Left lung (tissue), 10 donors: Measurements from ENCODE around the gene ITGA8. TPM values are rescaled to one million over a fixed set of nuclear protein-coding genes. Genes with fewer than 3 reads are reported as not detected.

Source experiments
- ATAC-seq: fragments of 200-7000 bp; cut with Tn5 transposase; one replicate; pipeline ENCODE4 v1.9.1; 2020; ENCODE audit warnings: moderate library complexity
- DNase-seq, 4 donors: peaks; one replicate each; pipeline ENCODE4 v3.0.0-alpha.2; 2013 to 2020
- H3K27ac ChIP-seq, 2 donors: fragments of 200-600 bp; sonication (generic) in 1 of 2; one replicate each; pipeline versions ENCODE4 v1.5.0 to v1.8.0; 2020 to 2021
- H3K27me3 ChIP-seq, 2 donors: fragments of 200-600 bp; sonication (generic) in 1 of 2; one replicate each; pipeline versions ENCODE4 v1.5.0 to v1.8.0; 2020 to 2021
- H3K36me3 ChIP-seq, 2 donors: fragments of 200-600 bp; sonication (generic) in 1 of 2; one replicate each; pipeline versions ENCODE4 v1.5.0 to v1.8.0; 2020 to 2021
- H3K4me1 ChIP-seq, 2 donors: fragments of 200-600 bp; one replicate each; pipeline ENCODE4 v1.8.0; 2021
- H3K4me3 ChIP-seq, 2 donors: fragments of 200-600 bp; sonication (generic) in 1 of 2; one replicate each; pipeline versions ENCODE4 v1.5.0 to v1.8.0; 2020 to 2021; ENCODE audit warnings: mild to moderate bottlenecking in 1 of 2
- H3K9me3 ChIP-seq, 2 donors: fragments of 200-600 bp; sonication (generic) in 1 of 2; one replicate each; pipeline versions ENCODE4 v1.5.0 to v1.8.0; 2020 to 2021
- intact Hi-C, 2 donors: fragments of 100-400 bp; cut with DNase I; formaldehyde crosslinking; loops; one replicate each; pipeline versions ENCODE4 v1.11.2 to v1.14.2; 2022
- polyA plus RNA-seq, 6 donors: library from polyadenylated mRNA; unstranded; fragments of 120-200 nt; gene quantifications; one replicate each; pipeline ENCODE4 v1.2.1, GENCODE V29; 2013; ENCODE audit not compliant: insufficient read length in 6 of 6
- total RNA-seq, 2 donors: library from RNA; stranded (reverse); fragmentation: NEBNext Ultra II Directional; extraction: Animal tissue kit (Norgen Biotek cat#: 25700); gene quantifications; one replicate each; pipeline ENCODE4 v1.2.1, GENCODE V29; 2021
- TF ChIP-seq, protein P1 (sequence below), 2 donors: fragments of 200-600 bp; sonication (generic) in 1 of 2; IDR thresholded peaks; one replicate each; pipeline versions ENCODE4 v1.5.0 to v1.8.0; 2021; ENCODE audit warnings: antibody characterized with exemption in 2 of 2
- donor health status: DM: no; HTN: yes; CAD: no.
- donor health status: DM: no; HTN: no; CAD: no.

Gene ITGA8
- total and polyA plus RNA-seq, 8 donors = 23.7 to 83.3 (median 67.3) TPM

DNA sequence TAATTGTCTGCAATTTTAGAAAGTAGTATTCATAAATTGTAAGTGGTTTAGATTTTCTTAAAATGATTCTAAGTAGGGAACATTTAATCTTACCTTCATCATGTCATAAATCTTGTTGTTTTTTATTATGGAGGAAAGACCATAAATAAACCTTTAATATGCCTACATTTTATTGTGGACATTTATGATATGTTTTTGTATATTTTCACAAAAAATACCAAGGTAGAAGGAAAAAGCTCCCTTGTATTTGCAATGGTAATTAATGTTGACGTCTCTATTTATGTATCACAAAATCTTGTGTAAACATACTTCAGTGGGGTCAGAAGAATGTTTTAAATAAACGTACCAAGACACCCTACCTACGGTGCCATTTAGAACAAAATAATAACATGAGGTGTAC is 193.0 kb downstream of the ITGA8 start:
- H3K27me3 ChIP-seq = no peaks in the 10 kb centered on the region
- H3K9me3 ChIP-seq = no peaks in the 10 kb centered on the region
- intact Hi-C loops = no loop called here

DNA sequence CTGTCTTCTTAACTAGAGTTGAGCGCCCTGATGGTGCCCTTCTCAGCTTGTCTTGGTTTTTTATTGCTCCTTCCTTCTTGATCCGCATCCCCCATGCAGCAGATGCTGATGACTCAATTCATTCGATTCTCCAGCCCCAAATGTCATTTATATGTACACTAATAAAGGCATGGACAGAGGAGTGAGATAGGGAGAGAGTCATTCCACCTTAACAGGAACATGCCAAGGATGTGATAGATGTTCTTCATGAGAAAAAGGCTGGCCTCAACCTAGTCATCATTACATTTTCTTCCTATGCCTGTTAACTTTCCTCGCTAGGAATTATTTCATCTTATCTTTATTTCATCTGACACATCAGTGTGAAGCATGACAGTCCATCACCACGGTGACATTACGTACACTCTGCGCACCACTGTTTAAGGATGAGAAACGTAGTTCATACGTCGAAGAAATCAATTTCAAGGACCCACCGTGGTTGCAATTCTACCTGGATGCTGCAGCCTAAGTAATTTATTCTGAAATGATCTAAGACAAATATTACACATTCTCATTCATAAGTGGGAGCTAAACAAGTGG is 198.3 kb downstream of the ITGA8 start:
- H3K36me3 ChIP-seq = no peaks in the 10 kb centered on the region
- no peak overlapping the region for H3K27ac ChIP-seq
- ATAC-seq = no peak
- TF ChIP-seq, protein P1, sequence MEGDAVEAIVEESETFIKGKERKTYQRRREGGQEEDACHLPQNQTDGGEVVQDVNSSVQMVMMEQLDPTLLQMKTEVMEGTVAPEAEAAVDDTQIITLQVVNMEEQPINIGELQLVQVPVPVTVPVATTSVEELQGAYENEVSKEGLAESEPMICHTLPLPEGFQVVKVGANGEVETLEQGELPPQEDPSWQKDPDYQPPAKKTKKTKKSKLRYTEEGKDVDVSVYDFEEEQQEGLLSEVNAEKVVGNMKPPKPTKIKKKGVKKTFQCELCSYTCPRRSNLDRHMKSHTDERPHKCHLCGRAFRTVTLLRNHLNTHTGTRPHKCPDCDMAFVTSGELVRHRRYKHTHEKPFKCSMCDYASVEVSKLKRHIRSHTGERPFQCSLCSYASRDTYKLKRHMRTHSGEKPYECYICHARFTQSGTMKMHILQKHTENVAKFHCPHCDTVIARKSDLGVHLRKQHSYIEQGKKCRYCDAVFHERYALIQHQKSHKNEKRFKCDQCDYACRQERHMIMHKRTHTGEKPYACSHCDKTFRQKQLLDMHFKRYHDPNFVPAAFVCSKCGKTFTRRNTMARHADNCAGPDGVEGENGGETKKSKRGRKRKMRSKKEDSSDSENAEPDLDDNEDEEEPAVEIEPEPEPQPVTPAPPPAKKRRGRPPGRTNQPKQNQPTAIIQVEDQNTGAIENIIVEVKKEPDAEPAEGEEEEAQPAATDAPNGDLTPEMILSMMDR (IDR thresholded peaks at IDR 0.05) = no peak
- no peaks in the 10 kb centered on the region for H3K4me1 ChIP-seq
- no peaks in the 10 kb centered on the region for H3K9me3 ChIP-seq
- no peak overlapping the region for H3K4me3 ChIP-seq
- no peaks in the 10 kb centered on the region for H3K27me3 ChIP-seq
- intact Hi-C loops = no loop called here
- DNase-seq = no peak

More for the DNA sequence above, 193.0 kb downstream of the ITGA8 start:
- DNase-seq = no peak
- no peak overlapping the region for H3K27ac ChIP-seq
- no peak overlapping the region for H3K4me3 ChIP-seq
- H3K4me1 ChIP-seq = no peaks in the 10 kb centered on the region
- TF ChIP-seq, protein P1 (IDR thresholded peaks at IDR 0.05) = no peak
- no peak for ATAC-seq
- H3K36me3 ChIP-seq = no peaks in the 10 kb centered on the region

DNA sequence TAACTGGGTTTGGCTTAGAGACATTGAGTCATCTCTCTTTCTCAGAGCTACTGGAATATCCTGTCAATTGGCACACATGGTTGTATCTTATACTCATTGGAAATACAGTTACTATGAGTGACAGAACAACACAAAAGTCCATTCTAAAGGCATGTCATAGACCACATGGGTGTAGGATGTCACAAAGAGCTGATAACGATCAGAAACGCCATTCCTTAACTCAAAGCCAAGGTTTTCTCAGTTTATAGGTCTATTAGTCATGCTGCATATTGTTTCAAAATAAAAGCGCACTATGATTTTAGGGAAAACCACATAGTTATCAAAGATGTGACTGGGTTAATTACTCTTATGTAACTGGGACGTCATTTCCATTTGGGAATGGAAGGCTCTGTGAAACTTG is 201.5 kb downstream of the ITGA8 start:
- H3K27me3 ChIP-seq = no peaks in the 10 kb centered on the region
- ATAC-seq (no peak), DNase-seq (no peak)
- no peaks in the 10 kb centered on the region for H3K36me3 ChIP-seq
- no peaks in the 10 kb centered on the region for H3K9me3 ChIP-seq
- no peak overlapping the region for H3K4me3 ChIP-seq
- no peak overlapping the region for H3K27ac ChIP-seq
- no peaks in the 10 kb centered on the region for H3K4me1 ChIP-seq
- intact Hi-C loops = no loop called here
- TF ChIP-seq, protein P1 (IDR thresholded peaks at IDR 0.05) = no peak

DNA sequence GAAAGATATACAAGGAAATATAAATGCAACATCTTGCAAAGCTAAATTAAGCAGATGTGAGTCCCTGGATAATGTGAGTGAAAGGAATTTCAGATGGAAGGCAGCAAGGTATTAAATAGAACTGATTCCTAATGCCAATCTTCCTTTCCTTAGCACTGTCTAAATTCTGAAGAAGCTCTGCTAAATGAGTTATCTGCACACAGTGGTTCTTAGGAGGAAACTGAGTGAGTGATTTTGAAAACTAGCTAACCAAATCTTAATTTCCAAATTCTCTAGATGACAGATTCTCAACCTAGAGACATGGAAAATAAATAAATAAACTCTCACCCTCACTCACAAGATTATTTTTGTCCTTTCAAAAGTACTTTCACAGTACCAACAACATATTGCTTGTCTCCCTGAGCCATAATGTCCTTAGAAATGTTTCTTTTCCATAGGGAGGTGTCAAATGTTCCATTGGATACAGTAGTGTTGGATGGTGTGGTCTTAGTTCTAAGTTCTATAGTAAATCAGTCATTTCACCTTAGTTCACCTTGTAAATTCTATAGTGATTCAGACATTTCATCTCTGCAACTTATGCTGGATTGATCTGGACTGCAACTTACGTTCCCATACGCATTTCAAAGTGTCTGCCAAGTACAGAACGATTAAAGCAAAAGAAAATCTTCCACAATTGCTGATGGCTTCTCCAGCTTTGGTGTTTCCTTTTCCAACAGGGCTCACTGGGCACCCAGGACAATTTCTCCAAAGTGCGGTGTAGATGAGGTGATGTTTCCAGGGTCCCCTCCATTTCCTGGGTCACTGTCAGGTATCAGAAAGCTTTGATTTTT is 203.3 kb downstream of the ITGA8 start:
- H3K4me1 ChIP-seq = no peaks in the 10 kb centered on the region
- intact Hi-C loops = no loop called here
- no peak for ATAC-seq
- no peaks in the 10 kb centered on the region for H3K27me3 ChIP-seq
- DNase-seq = no peak
- no peak overlapping the region for H3K27ac ChIP-seq
- no peak overlapping the region for H3K4me3 ChIP-seq
- no peaks in the 10 kb centered on the region for H3K36me3 ChIP-seq
- TF ChIP-seq, protein P1 (IDR thresholded peaks at IDR 0.05) = no peak
- no peaks in the 10 kb centered on the region for H3K9me3 ChIP-seq

DNA sequence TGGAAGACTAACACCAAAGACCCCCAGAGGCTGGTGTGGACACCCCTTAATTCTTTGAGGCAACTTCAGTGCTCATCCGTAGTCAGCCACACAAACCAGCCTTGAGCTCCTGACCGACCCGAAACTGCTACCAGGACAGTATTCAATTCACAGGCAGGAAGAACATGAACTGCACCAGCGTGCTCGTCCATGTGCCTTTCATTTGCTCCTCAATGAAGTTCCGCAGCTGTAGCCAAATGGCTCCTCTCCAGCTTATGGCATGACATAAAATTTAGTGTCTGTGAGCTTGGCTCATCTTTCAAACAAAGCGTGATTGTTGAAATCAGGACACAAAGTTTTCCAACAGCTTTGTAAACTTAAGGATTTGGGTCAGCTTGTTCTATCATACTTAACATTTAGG is 204.5 kb downstream of the ITGA8 start:
- peak in 2 of 4 donors; percentile 61 to 75 for DNase-seq
- no peaks in the 10 kb centered on the region for H3K9me3 ChIP-seq
- ATAC-seq = peak; percentile 17
- intact Hi-C loops = no loop called here
- TF ChIP-seq, protein P1 (IDR thresholded peaks at IDR 0.05) = no peak
- no peak overlapping the region for H3K27ac ChIP-seq
- no peak overlapping the region for H3K4me3 ChIP-seq
- no peaks in the 10 kb centered on the region for H3K27me3 ChIP-seq
- H3K4me1 ChIP-seq = no peaks in the 10 kb centered on the region
- no peaks in the 10 kb centered on the region for H3K36me3 ChIP-seq
